HepG2 (cell line): Measurements from ENCODE around the gene CLIC3. TPM values are rescaled to one million over a fixed set of nuclear protein-coding genes. Genes with fewer than 3 reads are reported as not detected.

Source experiments
- ATAC-seq: fragments of 200-7000 bp; cut with Tn5 transposase; 3 replicates; pipeline ENCODE4 v1.9.1; 2020; ENCODE audit warnings: mild to moderate bottlenecking, moderate library complexity
- BruUV-seq: library from RNA; stranded (reverse); fragments of 400-500 nt; replicated peaks from 2 replicates; lab custom pipeline; 2021; lab: Mats Ljungman, UMichigan
- CTCF ChIA-PET: fragments of 300-600 bp; formaldehyde crosslinking; extraction: SDS; loops from one replicate; lab custom pipeline; 2021; ENCODE audit warnings: low total read pairs, inconsistent platforms, low intra/inter-chr PET ratio; lab: Yijun Ruan, JAX
- POLR2A ChIA-PET: fragments of 350-600 bp; sonication (Branson Sonifier 250); formaldehyde crosslinking; loops from one replicate; lab custom pipeline; 2020; ENCODE audit warnings: antibody characterized with exemption, inconsistent platforms; lab: Yijun Ruan, JAX
- DNase-seq: peaks from one replicate; pipeline ENCODE4 v3.0.0-alpha.2; 2015; ENCODE audit warnings: low spot score
- FAIRE-seq: peaks from 3 replicates; lab custom pipeline; 2011; peaks lifted over from hg19 to GRCh38; lab: Jason Lieb, UNC
- H2AFZ ChIP-seq: one replicate; pipeline ENCODE4 v1.6.1; 2011; ENCODE audit warnings: low read length, inconsistent platforms
- H3K27ac ChIP-seq: fragments of 300-600 bp; 3 replicates; pipeline ENCODE4 v1.8.0; 2011; ENCODE audit warnings: mixed run types, mild to moderate bottlenecking, mixed read lengths, low read length, inconsistent platforms; ENCODE audit not compliant: insufficient read depth; ENCODE audit errors: extremely low read length
- H3K27me3 ChIP-seq, 2 experiments: fragments of 200-600 bp in 1 of 2; 2 replicates in 1 of 2; 3 replicates in 1 of 2; pipeline versions ENCODE4 v1.6.0 to v1.8.0; 2011; ENCODE audit warnings: low read length in 2 of 2, mild to moderate bottlenecking in 2 of 2, moderate library complexity in 2 of 2, inconsistent platforms in 1 of 2; ENCODE audit not compliant: insufficient read depth in 2 of 2, control insufficient read depth in 1 of 2
- H3K36me3 ChIP-seq, 2 experiments: fragments of 200-600 bp in 1 of 2; replicated peaks in 1 of 2; 2 replicates in 1 of 2; 3 replicates in 1 of 2; pipeline versions ENCODE4 v1.5.1 to v1.8.0; 2011; ENCODE audit warnings: low read length in 2 of 2, inconsistent platforms in 1 of 2; ENCODE audit not compliant: insufficient read depth in 2 of 2, control insufficient read depth in 1 of 2
- H3K4me1 ChIP-seq: 2 replicates; pipeline ENCODE4 v1.5.1; 2012; ENCODE audit warnings: low read length, inconsistent platforms; ENCODE audit not compliant: insufficient read depth
- H3K4me2 ChIP-seq: 2 replicates; pipeline ENCODE4 v1.6.0; 2011; ENCODE audit warnings: low read depth, low read length, inconsistent platforms
- H3K4me3 ChIP-seq, 3 experiments: fragments of 200-600 bp in 1 of 3; sonication (generic), shearing (Covaris generic) in 1 of 3; replicated peaks in 1 of 3; 2 replicates each; pipeline ENCODE4 v1.5.1; 2011 to 2016; ENCODE audit warnings: low read length in 3 of 3, inconsistent platforms in 2 of 3, low read depth in 2 of 3, mild to moderate bottlenecking in 2 of 3, control low read depth in 1 of 3, mixed read lengths in 1 of 3; ENCODE audit not compliant: insufficient read depth in 1 of 3
- H3K79me2 ChIP-seq: one replicate; pipeline ENCODE4 v1.6.1; 2011; ENCODE audit warnings: low read length, inconsistent platforms; ENCODE audit not compliant: insufficient read depth
- H3K9ac ChIP-seq: 2 replicates; pipeline ENCODE4 v1.6.0; 2011; ENCODE audit warnings: mild to moderate bottlenecking, low read depth, low read length, inconsistent platforms; ENCODE audit not compliant: insufficient read depth
- H3K9me3 ChIP-seq: 2 replicates; pipeline ENCODE4 v1.5.1; 2012; ENCODE audit warnings: mild to moderate bottlenecking, low read length
- H4K20me1 ChIP-seq: 2 replicates; pipeline ENCODE4 v1.6.0; 2011; ENCODE audit warnings: inconsistent platforms, mild to moderate bottlenecking, low read length, moderate library complexity; ENCODE audit not compliant: insufficient read depth
- CBX5 ChIP-seq: sonication (generic); formaldehyde crosslinking; IDR thresholded peaks from 2 replicates; pipeline ENCODE4 v1.4.0; 2020; ENCODE audit warnings: missing genetic modification reagents, borderline replicate concordance
- HDAC2 ChIP-seq: sonication (generic); formaldehyde crosslinking; IDR thresholded peaks from 2 replicates; pipeline ENCODE4 v1.4.0; 2020; ENCODE audit warnings: missing genetic modification reagents
- HOXA3 ChIP-seq: sonication (generic); formaldehyde crosslinking; IDR thresholded peaks from 2 replicates; pipeline ENCODE4 v1.5.0; 2020; ENCODE audit warnings: missing genetic modification reagents
- KDM1A ChIP-seq: IDR thresholded peaks from 2 replicates; pipeline ENCODE4 v1.6.1; 2016; ENCODE audit warnings: missing compliant biosample characterization
- MED1 ChIP-seq: sonication (generic); formaldehyde crosslinking; IDR thresholded peaks from 2 replicates; pipeline ENCODE4 v1.4.0; 2020; ENCODE audit warnings: missing genetic modification reagents
- MXD4 ChIP-seq: IDR thresholded peaks from 2 replicates; pipeline ENCODE4 v1.6.1; 2016; ENCODE audit warnings: mild to moderate bottlenecking, missing biosample characterization, missing genetic modification reagents
- NONO ChIP-seq, 2 experiments: fragments of 450-650 bp in 1 of 2; sonication (generic) in 1 of 2; formaldehyde crosslinking in 1 of 2; IDR thresholded peaks in 1 of 2; conservative IDR thresholded peaks in 1 of 2; 2 replicates each; pipeline versions ENCODE4 v1.6.1 to v1.8.0; 2017 to 2022; ENCODE audit warnings: mild to moderate bottlenecking in 1 of 2, missing genetic modification reagents in 1 of 2, moderate library complexity in 1 of 2
- RCOR2 ChIP-seq: IDR thresholded peaks from 2 replicates; pipeline ENCODE4 v1.6.1; 2016; ENCODE audit warnings: missing biosample characterization, missing genetic modification reagents
- RXRA ChIP-seq: sonication (generic); formaldehyde crosslinking; IDR thresholded peaks from 2 replicates; pipeline ENCODE4 v1.5.1; 2020; ENCODE audit warnings: missing genetic modification reagents
- STAG1 ChIP-seq: sonication (generic); formaldehyde crosslinking; IDR thresholded peaks from 2 replicates; pipeline ENCODE4 v1.4.0; 2020; ENCODE audit warnings: missing genetic modification reagents
- TEAD2 ChIP-seq: sonication (generic); formaldehyde crosslinking; IDR thresholded peaks from 2 replicates; pipeline ENCODE4 v1.9.0; 2021; ENCODE audit warnings: missing genetic modification reagents
- TP53 ChIP-seq: sonication (generic); formaldehyde crosslinking; conservative IDR thresholded peaks from 2 replicates; pipeline ENCODE4 v1.4.0; 2020; ENCODE audit warnings: missing genetic modification reagents
- ZFX ChIP-seq: sonication (generic); formaldehyde crosslinking; IDR thresholded peaks from 2 replicates; pipeline ENCODE4 v1.4.0; 2020; ENCODE audit warnings: mild to moderate bottlenecking, low read depth, missing genetic modification reagents, moderate library complexity
- ZNF180 ChIP-seq: sonication (generic); formaldehyde crosslinking; IDR thresholded peaks from 2 replicates; pipeline ENCODE4 v1.4.0; 2020; ENCODE audit warnings: low read depth, missing genetic modification reagents, borderline replicate concordance
- ZNF263 ChIP-seq: sonication (generic); formaldehyde crosslinking; IDR thresholded peaks from 2 replicates; pipeline ENCODE4 v1.4.0; 2020; ENCODE audit warnings: missing genetic modification reagents
- ZNF331 ChIP-seq: sonication (generic); formaldehyde crosslinking; IDR thresholded peaks from 2 replicates; pipeline ENCODE4 v1.4.0; 2020; ENCODE audit warnings: missing genetic modification reagents
- ZNF549 ChIP-seq: sonication (generic); formaldehyde crosslinking; IDR thresholded peaks from 2 replicates; pipeline ENCODE4 v1.5.0; 2020; ENCODE audit warnings: missing genetic modification reagents
- ZNF607 ChIP-seq: sonication (generic); formaldehyde crosslinking; IDR thresholded peaks from 2 replicates; pipeline ENCODE4 v1.5.1; 2020; ENCODE audit warnings: missing genetic modification reagents, mild to moderate bottlenecking, borderline replicate concordance
- ZNF747 ChIP-seq: sonication (generic); formaldehyde crosslinking; IDR thresholded peaks from 2 replicates; pipeline ENCODE4 v1.8.1; 2023; ENCODE audit warnings: missing genetic modification reagents, mild to moderate bottlenecking, borderline replicate concordance
- ZNF772 ChIP-seq: sonication (generic); formaldehyde crosslinking; IDR thresholded peaks from 2 replicates; pipeline ENCODE4 v1.5.0; 2020; ENCODE audit warnings: mild to moderate bottlenecking, missing genetic modification reagents
- WGBS: methylation state at CpG from one replicate; pipeline ENCODE4 v1.1.6; 2017; ENCODE audit warnings: low lambda C conversion rate; 5-methylcytosine and 5-hydroxymethylcytosine counted together
- in situ Hi-C: cut with HindIII; loops from 2 replicates; pipeline ENCODE4 v1.10.0; 2017; ENCODE audit warnings: low pct_unique_long_range_greater_than_20kb; ENCODE audit not compliant: extremely low pct_ligation_motif_present
- intact Hi-C: fragments of 100-400 bp; cut with micrococcal nuclease; formaldehyde crosslinking; loops from one replicate; pipeline ENCODE4 v1.10.0; 2022; ENCODE audit not compliant: unreplicated experiment
- polyA plus RNA-seq, 8 experiments: library from polyadenylated mRNA; depleted of rRNA in 3 of 8; stranded (reverse) in 7 of 8; unstranded in 1 of 8; fragments of >200 nt; fragmentation: Illumina TruSeq in 4 of 8; extraction: Trizol in 4 of 8; gene quantifications; 2 replicates each; pipeline versions ENCODE4 v1.2.1 to v1.2.3, GENCODE V29; 2011 to 2016; ENCODE audit warnings: low read depth in 4 of 8, missing spikeins in 1 of 8, mixed read lengths in 1 of 8; ENCODE audit not compliant: insufficient read depth in 1 of 8
- total RNA-seq, 5 experiments: library from RNA; depleted of rRNA; stranded (reverse); fragments of >200 nt; fragmentation: Illumina TruSeq; extraction: Trizol; gene quantifications; 2 replicates each; pipeline ENCODE4 v1.2.3, GENCODE V29; 2016; ENCODE audit warnings: low read depth in 1 of 5
- TF ChIP-seq, protein P1 (sequence below): sonication (generic); formaldehyde crosslinking; IDR thresholded peaks from 2 replicates; pipeline ENCODE4 v1.4.0; 2020; ENCODE audit warnings: missing genetic modification reagents
- TF ChIP-seq, protein P2 (sequence below): sonication (generic); formaldehyde crosslinking; IDR thresholded peaks from 2 replicates; pipeline ENCODE4 v1.5.1; 2020; ENCODE audit warnings: mild to moderate bottlenecking, missing genetic modification reagents

CLIC3 gene
- total and polyA plus RNA-seq, 2 of the 13 experiments (the other 11 are each of a cell fraction or from before 2014, with no cell fraction given), result 0.51 to 1.5 TPM

DNA sequence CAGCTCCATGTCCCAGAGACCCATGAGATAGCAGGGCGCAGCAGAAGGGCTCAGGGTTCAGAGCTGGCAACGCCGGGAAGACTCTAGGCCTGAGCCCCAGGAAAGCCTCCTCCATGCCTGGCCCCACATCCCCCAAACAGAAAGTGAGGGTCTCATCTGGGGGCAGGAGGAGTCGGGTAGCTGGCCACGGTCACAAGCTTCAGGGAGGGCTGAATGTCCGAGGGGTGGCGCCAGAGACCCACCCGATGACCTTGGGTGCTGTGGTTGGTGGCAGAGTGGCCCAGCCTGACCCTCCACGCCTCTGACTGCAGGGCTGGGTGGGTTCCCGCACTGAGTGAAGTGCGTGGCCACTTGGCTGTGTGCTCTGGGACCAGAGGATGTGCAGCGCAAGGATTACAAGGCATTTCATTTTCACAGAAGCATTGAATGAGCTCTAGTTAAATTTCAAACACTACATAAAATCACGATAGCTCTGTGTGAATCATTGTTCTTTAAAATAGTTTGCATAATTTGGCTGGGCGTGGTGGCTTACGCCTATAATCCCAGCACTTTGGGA lies 48.3 kb downstream of the CLIC3 start:
- peak overlapping the region; percentile 95 for H3K27ac ChIP-seq
- FAIRE-seq (peak; percentile 68), ATAC-seq (peak; percentile 11), DNase-seq (peak; percentile 64)
- in situ Hi-C loops (loop anchor here (5.0 kb wide), 1 partner anchor 84 kb away; the partner anchor contains the start of gene FUT7), intact Hi-C loops (loop anchor here (2.0 kb wide), 3 partner anchors 21 to 87 kb away; partner anchors contain the start of gene PAXX)
- no peaks in the 10 kb centered on the region for H3K9me3 ChIP-seq
- H2AFZ ChIP-seq, result no peak overlapping the region
- H3K9ac ChIP-seq, result peak overlapping the region; percentile 17
- H3K4me1 ChIP-seq, result peaks cover 59% of the 10 kb centered on the region
- H4K20me1 ChIP-seq, result no peaks in the 10 kb centered on the region
- ChIA-PET CTCF (interaction anchor here (1.1 to 1.7 kb wide), 2 partner anchors 81 to 87 kb away, joined by 3 to 15 read pairs; no protein-coding TSS in a partner anchor), POLR2A (interaction anchor here (0.6 to 2.5 kb wide), 17 partner anchors 9 to 148 kb away, joined by 3 to 11 read pairs (median 5); partner anchors contain the start of genes AJM1, CLIC3 and TRAF2)
- H3K79me2 ChIP-seq, result peaks cover 15% of the 10 kb centered on the region
- peak overlapping the region in 2 of 3 experiments; percentile 26 to 45; a peak in 4 of 6 replicates for H3K4me3 ChIP-seq
- WGBS, result 9% methylated on average over 12 of the region's 15 CpGs
- no TSS peak for BruUV-seq
- H3K36me3 ChIP-seq, result no peaks in the 10 kb centered on the region
- no peaks in the 10 kb centered on the region for H3K27me3 ChIP-seq
- H3K4me2 ChIP-seq, result peak overlapping the region; percentile 62
- peak; percentile 73; the same call in 1 of the 2 replicates for TF ChIP-seq RXRA (CRISPR knock-in tag)
- 0 out of 2 replicates have a peak, but pooled peaks have one; percentile 24 for TF ChIP-seq ZNF331 (CRISPR knock-in tag)
- TF ChIP-seq, protein P1, sequence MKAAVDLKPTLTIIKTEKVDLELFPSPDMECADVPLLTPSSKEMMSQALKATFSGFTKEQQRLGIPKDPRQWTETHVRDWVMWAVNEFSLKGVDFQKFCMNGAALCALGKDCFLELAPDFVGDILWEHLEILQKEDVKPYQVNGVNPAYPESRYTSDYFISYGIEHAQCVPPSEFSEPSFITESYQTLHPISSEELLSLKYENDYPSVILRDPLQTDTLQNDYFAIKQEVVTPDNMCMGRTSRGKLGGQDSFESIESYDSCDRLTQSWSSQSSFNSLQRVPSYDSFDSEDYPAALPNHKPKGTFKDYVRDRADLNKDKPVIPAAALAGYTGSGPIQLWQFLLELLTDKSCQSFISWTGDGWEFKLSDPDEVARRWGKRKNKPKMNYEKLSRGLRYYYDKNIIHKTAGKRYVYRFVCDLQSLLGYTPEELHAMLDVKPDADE, result no peak
- TF ChIP-seq MED1 (CRISPR knock-in tag), result peak; percentile 65; the same call in 1 of the 2 replicates
- no peak for TF ChIP-seq ZNF747 (CRISPR knock-in tag)
- TF ChIP-seq, protein P2, sequence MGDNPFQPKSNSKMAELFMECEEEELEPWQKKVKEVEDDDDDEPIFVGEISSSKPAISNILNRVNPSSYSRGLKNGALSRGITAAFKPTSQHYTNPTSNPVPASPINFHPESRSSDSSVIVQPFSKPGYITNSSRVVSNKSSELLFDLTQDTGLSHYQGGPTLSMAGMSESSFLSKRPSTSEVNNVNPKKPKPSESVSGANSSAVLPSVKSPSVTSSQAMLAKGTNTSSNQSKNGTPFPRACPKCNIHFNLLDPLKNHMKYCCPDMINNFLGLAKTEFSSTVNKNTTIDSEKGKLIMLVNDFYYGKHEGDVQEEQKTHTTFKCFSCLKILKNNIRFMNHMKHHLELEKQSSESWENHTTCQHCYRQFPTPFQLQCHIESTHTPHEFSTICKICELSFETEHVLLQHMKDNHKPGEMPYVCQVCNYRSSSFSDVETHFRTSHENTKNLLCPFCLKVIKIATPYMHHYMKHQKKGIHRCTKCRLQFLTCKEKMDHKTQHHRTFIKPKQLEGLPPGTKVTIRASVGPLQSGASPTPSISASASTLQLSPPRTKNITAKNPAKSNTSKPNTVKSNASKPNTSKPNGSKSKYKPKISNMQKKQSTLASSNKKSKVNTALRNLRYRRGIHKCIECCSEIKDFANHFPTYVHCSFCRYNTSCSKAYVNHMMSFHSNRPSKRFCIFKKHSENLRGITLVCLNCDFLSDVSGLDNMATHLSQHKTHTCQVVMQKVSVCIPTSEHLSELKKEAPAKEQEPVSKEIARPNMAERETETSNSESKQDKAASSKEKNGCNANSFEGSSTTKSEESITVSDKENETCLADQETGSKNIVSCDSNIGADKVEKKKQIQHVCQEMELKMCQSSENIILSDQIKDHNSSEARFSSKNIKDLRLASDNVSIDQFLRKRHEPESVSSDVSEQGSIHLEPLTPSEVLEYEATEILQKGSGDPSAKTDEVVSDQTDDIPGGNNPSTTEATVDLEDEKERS, result 0 out of 2 replicates have a peak, but pooled peaks have one; percentile 21
- no peak for TF ChIP-seq NONO (IDR thresholded peaks at IDR 0.05)
- peak; percentile 62 for TF ChIP-seq NONO (CRISPR knock-in tag; conservative IDR thresholded peaks at IDR 0.05)
- TF ChIP-seq ZNF607 (CRISPR knock-in tag), result peak; percentile 53; the same call in 1 of the 2 replicates
- TF ChIP-seq STAG1 (CRISPR knock-in tag), result peak; percentile 88
- TF ChIP-seq TP53 (CRISPR knock-in tag), result 0 out of 2 replicates have a peak, but pooled peaks have one; percentile 51
- TF ChIP-seq MXD4 (CRISPR knock-in tag), result no peak
- peak; percentile 35; the same call in 1 of the 2 replicates for TF ChIP-seq CBX5 (CRISPR knock-in tag)
- TF ChIP-seq ZNF549 (CRISPR knock-in tag), result no peak
- 0 out of 2 replicates have a peak, but pooled peaks have one; percentile 7 for TF ChIP-seq KDM1A (CRISPR knock-in tag)
- TF ChIP-seq HDAC2 (CRISPR knock-in tag), result peak; percentile 44; the same call in 1 of the 2 replicates
- 0 out of 2 replicates have a peak, but pooled peaks have one; percentile 19 for TF ChIP-seq ZNF772 (CRISPR knock-in tag)
- peak; percentile 54 for TF ChIP-seq ZFX (CRISPR knock-in tag)
- 0 out of 2 replicates have a peak, but pooled peaks have one; percentile 46 for TF ChIP-seq RCOR2
- no peak for TF ChIP-seq ZNF180 (CRISPR knock-in tag)
- peak; percentile 56 for TF ChIP-seq HOXA3 (CRISPR knock-in tag)
- peak; percentile 65 for TF ChIP-seq ZNF263 (CRISPR knock-in tag)
- TF ChIP-seq TEAD2 (CRISPR knock-in tag), result no peak
